ENCODE measurements around the gene TNRC6C.
"Not testable (repeated sequence)": the region's sequence is repeated elsewhere in the genome, so short reads cannot be mapped to it uniquely, and the experiment has no call there.

Gene TNRC6C

GRCh38 chr17:78082355-78082872 is 123.9 kb downstream of the TNRC6C start:
- not testable (repeated sequence) for DNase-seq (ENCODE audit: low read depth)

- no peak for DNase-seq (ENCODE audit: low read depth)
These were observed 124.5 kb downstream of the TNRC6C start for GRCh38 chr17:78082988-78083387.

GRCh38 chr17:78086740-78087139 is 128.2 kb downstream of the TNRC6C start:
- DNase-seq (ENCODE audit: low read depth): no peak

- DNase-seq (ENCODE audit: low read depth): no peak
These were observed 130.0 kb downstream of the TNRC6C start for GRCh38 chr17:78088529-78088928.

- no peak for DNase-seq (ENCODE audit: low read depth)
These were observed 131.2 kb downstream of the TNRC6C start for GRCh38 chr17:78089576-78090281.

GRCh38 chr17:78092794-78093324 is 134.4 kb downstream of the TNRC6C start:
- no peak for DNase-seq (ENCODE audit: low read depth)

- DNase-seq (ENCODE audit: low read depth): no peak
These were observed 136.5 kb downstream of the TNRC6C start for GRCh38 chr17:78095035-78095434.

- DNase-seq (ENCODE audit: low read depth): no peak
These were observed 137.6 kb downstream of the TNRC6C start for GRCh38 chr17:78096093-78096492.

GRCh38 chr17:78101112-78101511 is 142.6 kb downstream of the TNRC6C start:
- DNase-seq (ENCODE audit: low read depth): no peak

- no peak for DNase-seq (ENCODE audit: low read depth)
These were observed 143.0 kb downstream of the TNRC6C start for GRCh38 chr17:78101542-78101941.

GRCh38 chr17:78103311-78103710 is 144.8 kb downstream of the TNRC6C start:
- no peak for DNase-seq (ENCODE audit: low read depth)

GRCh38 chr17:78104540-78104941 is 146.0 kb downstream of the TNRC6C start:
- DNase-seq (ENCODE audit: low read depth): no peak

GRCh38 chr17:78105101-78105500 is 146.6 kb downstream of the TNRC6C start:
- no peak for DNase-seq (ENCODE audit: low read depth)

- no peak for DNase-seq (ENCODE audit: low read depth)
These were observed 147.0 kb downstream of the TNRC6C start for GRCh38 chr17:78105551-78105950.

- DNase-seq (ENCODE audit: low read depth): no peak
These were observed 147.7 kb downstream of the TNRC6C start for GRCh38 chr17:78106211-78106610.

- peak; percentile 87 for DNase-seq (ENCODE audit: low read depth)
These were observed 149.0 kb downstream of the TNRC6C start for GRCh38 chr17:78107457-78107856.

- no peak for DNase-seq (ENCODE audit: low read depth)
These were observed 149.6 kb downstream of the TNRC6C start for GRCh38 chr17:78107976-78108725.

GRCh38 chr17:78108726-78109488 is 150.4 kb downstream of the TNRC6C start:
- DNase-seq (ENCODE audit: low read depth): no peak

- DNase-seq (ENCODE audit: low read depth): no peak
These were observed 150.9 kb downstream of the TNRC6C start for GRCh38 chr17:78109489-78109761.

- DNase-seq (ENCODE audit: low read depth): no peak
These were observed 152.0 kb downstream of the TNRC6C start for GRCh38 chr17:78110363-78111015.

GRCh38 chr17:78111016-78111726 is 152.7 kb downstream of the TNRC6C start:
- DNase-seq (ENCODE audit: low read depth): no peak
